AG08396 (cell line): ENCODE data around the gene KIAA1755.

Experiments
- DNase-seq: peaks from one replicate; pipeline ENCODE4 v3.0.0; 2012; ENCODE audit warnings: low spot score, mixed read lengths

Gene KIAA1755

DNA sequence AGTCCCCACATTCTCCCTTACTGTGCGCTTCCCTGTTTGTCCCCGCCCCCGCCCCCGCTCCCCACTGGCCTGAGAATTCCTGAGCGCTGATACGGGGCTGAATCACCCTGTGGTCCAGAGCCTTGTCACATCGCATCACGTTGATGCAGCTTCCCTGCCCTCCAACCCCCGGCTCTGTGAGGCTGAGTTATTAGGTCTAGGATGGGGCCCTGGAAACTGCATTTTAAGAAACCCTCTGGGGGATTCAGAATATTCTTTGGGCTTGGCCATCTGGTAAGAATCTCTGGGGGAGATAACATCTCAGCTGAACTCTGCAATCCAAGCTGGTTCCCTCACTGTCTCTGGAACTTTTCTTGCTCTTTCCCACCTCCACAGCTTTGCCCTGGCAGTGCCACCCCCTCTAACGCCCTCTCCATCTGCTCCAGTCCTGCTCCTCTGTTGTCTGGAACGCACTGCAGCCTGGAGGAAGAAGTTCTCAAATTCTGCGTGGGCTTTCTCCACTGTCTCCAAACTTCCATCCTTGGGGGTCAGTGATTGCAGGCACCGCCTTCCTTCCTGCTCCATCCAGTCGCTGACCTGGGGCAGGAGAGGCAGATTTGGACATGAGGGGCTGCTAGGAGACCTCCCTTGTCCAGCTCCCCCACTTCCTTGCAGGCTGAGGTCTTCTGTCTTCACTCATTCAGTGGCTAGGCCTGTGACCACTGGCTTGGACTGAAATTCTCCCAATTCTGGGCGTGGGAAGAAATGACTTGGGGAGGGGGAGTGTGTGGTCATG, 42.6 kb downstream of the KIAA1755 start:
- DNase-seq = peak; percentile 95

DNA sequence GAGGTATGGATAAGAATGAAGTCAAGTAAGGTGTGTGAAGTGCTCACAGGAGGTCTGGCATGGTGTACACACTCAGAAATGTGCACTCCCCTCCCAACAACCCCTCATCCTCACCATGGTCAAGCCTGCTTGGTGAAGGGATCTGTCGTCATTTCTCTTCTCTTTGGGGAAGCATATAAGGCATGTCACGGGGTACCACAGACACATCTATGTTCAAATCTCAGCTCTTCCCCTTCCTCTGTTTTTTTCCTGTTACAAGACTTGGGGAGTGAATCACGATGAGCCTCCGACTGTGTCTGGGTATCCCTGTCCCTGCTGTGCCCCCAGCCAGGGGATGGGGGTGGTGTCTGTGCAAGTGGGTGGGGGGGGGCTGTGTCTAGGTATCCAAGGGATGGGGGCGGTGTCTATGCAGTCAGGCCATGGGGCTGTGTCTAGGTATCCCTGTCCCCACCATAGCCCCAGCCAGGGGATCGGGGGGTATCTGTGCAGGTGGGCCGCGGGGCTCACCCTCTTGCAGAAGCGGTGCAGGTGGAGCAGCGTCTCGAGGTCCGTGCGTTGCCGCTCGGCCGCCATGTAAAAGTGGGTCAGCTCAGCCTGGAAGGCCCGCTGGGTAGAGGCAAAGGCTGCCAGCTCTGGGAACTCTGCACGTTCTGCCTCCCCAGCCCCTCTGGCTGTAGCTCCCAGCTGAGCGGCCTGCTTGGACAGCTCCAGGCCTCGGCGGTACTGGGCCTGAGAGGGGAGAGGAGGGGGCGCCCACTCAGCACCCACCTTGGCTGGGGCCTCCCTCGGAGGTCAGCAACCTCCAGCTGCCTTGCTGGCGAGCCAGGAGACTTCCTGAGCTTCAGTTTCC, 43.6 kb downstream of the KIAA1755 start:
- no peak for DNase-seq

DNA sequence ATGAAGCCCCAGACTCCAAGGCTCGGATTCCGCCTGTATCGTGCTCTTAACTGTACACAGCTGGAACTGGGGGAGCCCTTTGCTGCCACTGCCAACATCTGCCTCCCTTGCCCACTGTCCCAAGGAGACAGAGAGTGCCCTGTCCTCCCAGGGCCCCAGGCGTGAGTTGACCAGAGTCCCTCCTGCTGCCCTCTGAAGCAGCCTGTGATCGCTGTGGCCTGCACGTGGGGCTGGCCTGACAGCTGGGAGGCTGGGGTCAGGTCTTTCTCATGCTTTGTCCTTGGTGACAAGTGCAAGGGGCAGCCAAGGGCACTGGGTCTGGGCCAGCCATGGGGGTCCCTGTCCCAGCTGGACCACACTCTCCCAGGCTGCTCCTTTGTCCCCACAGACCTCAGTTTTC, 44.3 kb downstream of the KIAA1755 start:
- no peak for DNase-seq

DNA sequence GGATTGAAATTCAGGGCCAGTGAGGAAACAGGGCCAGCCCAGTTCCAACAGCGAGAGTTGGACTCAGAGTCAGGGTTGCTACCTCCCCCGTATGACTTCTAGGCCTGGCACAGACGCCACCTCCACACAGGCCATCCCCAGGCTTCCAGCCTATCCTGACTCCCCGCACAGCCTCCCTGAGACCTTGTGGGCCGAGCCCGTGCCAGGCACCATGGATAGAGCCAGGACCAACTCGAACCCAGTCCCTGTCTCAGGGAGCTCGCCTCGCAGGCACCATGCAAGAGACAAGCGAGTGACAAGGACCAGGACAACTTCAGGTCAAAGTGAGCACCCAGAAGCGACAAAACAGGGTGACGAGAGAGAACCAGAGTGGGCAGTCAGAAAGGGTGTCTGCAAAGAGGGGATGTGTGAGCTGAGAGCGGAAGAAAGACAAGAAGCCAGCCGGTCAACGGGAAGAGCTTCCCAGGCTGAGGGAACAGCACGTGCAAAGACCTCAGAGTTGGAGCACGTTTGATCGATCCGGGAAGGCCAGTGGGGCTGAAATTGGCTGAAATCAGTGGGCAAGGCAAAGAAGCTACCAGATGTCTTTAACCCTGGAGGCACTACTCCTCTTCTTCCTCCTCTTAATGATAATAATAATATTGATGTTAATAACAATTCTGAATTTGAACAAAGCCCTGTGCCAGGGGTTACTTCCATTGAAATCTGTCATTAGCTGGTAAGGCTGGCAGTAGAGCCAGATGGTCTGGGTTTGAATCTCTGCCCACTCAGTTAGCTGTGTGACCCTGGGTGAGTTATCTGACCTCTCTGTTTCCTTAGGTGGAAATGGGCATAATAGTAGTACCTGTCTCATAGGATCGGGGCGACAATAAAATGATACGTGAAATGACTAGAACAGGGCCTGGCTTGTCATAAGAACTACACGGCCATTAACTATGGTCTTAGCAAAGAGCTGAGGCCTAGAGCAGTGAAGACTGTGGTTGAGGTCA, 45.0 kb downstream of the KIAA1755 start:
- DNase-seq = no peak

DNA sequence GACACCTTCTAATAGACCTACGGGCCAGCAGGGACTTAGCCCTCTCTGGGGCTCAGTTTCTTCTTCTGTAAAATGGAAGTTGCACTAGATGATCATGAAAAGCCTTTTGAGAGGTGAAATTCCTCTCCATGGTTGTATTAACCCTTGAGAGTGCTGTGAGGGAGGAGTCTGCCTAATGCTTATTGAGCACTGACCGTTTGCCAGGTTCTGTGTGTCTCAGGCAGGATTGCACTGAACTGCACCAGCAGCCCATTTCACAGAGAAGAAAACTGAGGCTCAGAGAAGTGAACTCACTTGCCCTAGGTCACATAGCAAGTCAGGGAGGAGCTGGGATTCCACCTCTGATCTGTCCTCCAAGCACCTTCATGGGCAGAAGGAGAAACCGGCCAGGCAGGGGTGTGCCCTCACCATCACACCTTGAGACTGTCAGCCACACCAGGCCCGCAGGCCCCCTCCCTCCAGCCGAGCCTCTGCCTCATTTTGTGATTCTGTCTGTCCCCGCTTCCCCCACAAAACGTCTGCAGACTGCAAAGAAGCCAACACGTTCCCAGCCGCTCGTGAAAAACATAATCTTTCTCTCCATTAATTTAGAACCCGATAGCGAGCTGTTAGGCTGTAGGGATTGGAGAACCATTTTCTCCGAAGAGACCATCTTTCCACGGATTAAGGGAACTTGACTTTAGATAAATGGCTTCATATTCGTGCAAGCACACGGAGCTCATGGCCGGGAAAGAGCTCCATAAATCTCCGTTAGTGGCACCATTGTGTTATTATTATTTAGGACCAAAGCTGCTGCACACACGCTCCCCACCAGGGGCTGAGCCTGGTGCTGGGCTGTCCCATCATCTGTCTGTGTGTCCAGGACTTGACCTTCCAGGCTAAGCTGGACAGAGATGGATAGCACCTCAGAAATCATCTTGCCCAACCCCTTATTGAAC, 46.0 kb downstream of the KIAA1755 start:
- no peak for DNase-seq

DNA sequence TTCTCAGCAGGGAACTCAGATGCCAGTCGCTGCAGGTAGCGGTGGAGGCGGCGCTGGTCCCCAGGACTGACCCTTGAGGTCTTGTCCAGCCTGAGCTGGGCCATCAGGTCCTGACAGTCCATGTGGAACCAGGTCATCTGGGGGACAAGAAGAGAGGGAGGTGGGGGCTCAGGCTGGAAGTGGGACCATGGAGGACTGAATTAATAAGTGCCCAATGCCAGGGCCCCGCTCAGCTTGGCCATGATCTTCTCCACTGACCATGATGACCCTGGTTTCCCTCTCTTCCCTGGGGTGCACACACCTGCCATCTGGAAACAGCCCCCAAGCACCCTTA, 47.0 kb downstream of the KIAA1755 start:
- no peak for DNase-seq

DNA sequence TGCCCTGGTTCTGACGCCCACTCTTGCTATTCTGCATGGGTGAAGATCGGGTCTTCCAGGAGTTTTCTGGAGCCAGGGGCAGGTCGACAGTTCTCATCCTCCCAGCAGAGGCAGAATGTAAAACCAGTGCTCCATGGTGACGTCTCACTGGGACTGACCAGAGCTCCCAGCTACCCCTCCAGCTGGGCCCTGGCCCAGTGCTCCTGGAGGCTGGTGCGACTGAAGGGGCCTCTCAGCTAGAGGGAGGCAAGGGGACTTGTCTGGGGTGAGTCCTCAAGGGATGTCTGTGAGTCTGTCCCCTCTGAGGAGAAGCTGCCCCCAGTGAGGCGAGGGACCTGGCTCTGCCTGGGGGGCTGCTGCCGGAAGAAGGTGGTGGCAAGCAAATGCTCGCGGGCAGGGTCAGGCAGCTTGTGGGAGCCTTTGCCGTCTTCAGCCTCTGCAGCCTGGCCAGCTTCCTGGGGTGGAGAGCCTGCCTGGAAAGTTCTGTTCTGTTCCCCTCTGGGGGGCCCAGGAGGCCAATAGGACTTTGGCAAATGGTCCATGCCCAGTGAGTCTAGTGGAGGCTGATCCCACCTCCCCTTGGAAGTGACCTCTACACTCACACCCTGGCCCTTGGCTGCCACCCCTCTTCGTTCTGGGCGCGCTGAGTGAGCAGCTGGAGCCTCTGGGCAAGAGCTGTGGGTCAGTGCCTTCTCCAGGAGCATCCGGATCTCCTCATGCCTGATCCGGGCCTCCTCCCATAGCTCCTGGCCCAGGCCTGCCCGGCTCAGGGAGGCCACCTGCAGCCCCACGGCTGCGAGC, 47.5 kb downstream of the KIAA1755 start:
- DNase-seq = no peak

DNA sequence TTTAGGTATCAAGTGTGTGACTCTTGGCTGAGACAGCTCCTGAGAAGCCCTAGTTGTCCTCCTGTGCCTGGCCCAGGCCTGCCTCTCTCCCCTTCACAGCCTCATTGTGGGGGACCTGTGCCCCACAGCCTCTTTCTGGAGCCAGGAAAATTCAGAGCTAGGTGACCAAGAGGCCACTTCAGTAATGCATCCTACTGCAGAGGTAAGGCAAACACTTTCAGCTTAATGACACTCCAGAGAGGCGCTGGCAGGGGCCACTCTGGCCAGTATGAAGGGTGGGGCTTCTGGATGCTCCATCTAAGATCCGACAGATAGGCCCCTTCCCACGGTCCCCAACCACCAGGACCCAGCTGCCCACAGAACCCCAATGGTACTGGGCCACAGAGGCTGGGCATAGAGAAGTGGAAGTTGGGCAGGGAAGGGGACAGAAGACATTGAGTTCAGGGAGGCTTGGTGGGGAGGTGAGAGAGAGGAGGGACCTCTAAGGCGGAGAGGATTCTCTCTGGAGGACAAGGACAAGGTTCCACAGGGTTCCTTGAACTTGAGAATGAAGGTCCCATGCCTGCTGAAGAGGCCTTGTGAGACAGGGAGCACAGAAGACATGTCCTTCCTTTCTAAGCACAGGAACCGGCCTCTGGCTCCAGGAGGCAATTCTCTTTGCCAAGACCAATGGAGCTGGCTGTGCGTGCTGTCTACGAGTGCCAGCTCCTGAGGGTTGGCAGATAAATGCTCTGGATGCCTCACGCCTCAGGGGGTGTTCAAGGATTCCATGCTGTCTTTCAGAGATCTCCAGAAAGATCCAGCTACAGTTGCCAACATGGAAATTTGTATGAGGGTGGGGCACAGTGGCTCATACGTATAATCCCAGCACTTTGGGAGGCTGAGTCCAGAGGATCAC, 49.1 kb downstream of the KIAA1755 start:
- DNase-seq = no peak

DNA sequence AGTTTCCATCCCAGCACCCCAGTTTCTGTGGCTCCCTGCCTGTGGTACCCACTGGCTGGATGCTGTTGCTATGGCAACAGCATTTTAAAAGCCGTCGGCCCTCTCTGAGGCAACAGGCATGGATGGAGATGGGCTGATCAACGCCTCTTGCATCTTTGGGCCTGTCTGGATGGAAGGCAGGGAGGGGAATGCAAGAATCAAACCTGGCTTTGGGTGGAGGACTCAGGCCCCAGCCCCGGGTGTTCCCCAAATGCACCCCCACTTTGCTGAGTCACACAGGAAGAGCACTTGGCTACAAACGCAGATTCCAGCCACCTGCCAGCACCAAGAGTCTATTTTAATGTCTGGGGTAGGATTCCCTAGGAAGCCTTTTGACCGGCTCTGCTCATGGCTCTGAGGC, 49.8 kb downstream of the KIAA1755 start:
- no peak for DNase-seq

DNA sequence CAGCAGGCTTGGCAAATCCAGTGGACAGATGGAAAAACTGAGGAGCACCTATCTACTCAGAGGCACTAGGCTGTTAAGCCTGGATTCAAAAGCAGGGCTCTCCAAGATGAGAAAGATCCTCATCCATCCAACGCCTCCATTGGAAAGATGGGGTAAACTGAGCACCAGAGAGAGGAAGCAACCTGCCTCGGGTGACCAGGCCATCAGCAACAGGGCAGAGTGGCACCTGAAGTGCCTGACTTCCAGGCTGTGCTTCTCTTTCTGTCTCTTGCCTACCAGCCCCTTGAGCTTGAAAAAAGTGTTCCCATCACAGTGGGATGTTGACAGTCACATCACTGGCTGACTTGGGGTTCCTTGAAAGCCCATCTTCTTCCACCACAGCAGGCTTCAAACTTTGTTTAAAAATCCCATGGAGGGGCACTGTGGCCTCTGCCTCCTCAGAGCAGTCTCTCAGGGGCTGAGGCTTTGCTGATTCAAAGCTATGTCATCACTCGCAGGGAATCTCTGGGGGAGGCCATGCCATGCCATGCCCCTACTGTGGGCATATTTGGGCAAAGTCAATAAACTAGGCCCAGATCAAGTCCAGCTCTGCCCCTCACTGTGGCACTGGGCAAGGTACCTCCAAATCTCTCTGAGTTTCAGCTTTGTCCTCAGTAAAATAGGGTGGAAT, 50.7 kb downstream of the KIAA1755 start:
- no peak for DNase-seq

DNA sequence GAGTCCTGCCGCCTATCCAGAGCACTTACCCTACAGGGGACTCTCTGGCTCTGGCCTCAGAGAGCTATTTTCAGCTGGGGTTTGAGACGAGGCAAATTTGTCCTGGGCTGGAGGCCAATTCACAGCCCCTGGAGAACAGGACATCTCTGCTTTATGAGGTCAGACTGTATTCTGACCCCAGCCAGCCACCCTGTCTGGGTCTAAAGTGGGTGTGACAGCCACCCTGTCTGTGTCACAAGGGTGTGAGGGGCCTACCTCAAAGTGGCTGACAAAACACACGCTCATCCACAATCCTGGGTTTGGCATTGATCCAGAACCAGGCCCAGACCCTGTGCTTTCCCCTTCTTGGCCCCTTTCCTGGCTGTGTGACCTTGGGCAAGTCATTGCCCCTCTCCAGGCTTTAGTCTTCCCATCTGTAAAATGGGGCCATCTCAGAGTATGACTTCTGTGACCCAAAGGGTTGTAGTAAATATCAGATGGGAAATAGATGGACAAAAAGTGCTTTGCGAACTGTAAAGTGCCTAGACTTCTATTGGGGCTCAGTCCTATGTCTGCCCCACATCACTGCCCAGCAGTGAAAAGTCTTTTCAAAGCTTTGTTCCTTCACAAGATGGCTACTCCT, 51.4 kb downstream of the KIAA1755 start:
- DNase-seq = no peak

DNA sequence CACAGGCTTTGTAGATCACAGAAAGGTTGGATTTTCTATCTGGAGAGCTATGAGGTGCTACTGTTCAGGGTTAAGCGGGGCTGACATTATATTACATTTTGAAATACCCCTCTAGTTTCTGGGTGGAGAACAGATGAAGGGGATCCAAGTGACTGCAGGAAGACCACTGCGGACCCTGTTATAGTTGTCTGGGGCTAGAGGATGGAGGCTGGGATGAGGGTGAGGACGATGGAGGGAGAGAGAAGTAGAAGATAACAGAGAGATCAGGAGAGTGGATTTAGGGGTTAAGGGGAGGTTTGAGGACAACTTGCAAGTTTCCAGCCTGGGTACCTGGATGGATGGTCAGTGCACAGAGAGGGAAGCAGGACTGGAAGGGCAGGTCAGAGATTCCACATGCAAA, 52.0 kb downstream of the KIAA1755 start:
- no peak for DNase-seq

DNA sequence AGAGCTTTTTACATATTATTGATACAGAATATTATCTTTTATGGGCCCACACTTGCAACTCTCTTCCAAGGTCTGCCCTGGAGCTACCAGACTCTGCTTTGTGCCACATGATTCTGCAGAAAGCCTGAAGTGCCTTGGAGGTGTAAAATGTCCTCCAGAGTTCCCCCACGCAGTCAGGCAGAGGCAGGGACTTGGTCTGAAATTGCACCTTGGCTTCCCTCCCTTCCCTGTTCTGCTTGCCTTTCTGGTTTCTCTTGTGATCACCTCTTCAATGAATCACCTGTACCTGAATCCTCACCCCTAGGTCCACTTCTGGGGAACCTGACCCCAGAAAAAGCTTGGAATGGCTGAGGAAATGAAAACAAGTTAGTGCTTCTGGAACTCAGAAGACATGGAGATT, 52.4 kb downstream of the KIAA1755 start:
- DNase-seq = no peak

DNA sequence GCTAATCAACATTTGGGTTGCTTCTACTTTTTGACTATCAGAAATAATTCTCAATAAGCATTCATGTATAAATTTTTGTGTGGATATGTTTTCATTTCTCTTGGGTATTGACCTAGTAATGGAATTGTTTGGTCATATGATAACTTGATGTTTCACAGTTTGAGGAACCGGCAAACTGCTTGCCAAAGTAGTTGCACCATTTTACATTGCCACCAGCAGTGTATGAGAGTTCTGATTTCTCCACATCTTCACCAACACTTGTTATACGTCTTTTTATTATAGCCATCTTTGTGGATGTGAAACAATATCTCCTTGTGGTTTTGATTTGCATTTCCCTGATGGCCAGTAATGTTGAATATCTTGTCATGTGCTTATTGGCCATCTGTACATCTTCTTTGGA, 52.9 kb downstream of the KIAA1755 start:
- DNase-seq = no peak

DNA sequence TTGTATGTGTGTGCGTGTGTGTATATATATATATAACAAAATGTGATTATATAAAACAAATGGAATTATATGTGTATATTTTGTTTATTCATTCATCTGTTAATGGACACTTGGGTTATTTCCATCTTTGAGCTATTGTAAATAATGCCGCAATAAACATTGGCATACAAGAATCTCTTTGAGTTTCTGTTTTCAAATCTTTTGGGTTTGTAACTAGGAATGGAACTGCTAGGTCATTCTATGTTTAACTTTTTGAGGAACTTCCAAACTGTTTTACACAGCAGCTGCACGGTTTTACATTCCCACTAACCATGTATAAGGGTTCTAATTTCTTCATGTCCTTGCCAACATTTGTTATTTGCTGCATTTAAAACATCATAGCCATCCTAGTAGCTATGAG, 55.5 kb downstream of the KIAA1755 start:
- DNase-seq = no peak

DNA sequence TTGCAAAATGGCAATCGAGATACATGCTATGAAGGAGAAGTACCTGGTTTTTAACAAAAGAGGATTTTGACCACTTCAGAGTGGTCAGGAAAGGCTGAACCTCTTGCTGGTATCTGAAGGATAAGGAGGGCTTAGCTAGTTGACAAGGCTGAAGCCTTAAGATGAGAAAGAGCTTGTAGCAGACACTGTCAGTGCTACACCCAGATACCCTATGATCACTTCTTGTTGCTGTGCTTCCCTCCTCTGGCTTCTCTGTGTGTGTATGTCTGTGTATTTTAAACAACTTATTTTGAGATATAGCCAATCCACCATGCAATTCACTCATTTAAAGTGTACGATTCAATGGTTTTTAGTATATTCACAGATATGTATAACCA, 56.6 kb downstream of the KIAA1755 start:
- no peak for DNase-seq

DNA sequence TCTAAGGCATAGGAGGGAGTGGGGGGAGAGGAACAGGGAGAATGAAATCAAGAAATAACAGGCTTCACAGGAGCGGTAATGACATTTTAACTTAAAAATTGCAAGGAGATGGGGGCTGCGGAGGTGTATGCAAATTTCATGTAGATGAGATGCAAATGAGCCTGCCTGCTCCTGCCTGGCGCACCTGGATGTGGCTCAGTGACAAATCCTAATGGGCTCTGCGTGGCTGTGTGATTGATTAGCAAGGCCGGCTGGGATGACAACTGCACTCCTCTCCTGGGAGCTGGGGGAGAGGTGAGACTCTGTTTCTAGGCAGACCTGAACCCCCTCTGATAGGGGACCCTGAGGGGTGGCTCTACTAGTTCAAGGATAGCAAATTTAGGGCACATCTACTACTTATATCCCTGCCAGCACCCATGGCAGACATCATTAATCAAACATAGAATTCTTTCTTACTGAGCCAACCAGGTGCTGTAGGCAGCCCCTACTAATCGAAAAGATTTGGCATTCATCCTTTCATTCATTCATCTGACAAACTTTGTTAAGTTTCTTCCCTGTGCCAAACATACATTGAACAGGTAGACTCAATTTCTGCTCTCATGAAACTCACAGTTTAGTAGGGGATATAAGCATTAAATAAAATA, 57.1 kb downstream of the KIAA1755 start:
- DNase-seq = no peak

DNA sequence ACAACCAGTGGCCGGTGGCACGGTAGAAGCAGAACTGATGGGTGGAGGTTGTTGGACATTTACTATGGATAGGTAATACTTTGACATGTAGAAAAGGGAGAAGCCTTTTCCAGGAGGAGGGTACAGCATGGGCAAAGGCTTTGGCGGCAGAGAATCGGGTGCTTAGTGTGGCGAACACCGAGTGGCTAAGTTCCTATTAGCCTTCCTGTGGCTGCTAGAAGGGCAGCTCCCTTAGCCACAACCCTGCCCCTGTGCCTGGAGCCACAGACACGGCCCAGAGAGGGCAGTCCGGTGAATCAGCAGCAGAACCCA, 57.6 kb downstream of the KIAA1755 start:
- no peak for DNase-seq
